MCF 10A (cell line): ENCODE results near the gene CACNB4. TPM values are rescaled to one million over a fixed set of nuclear protein-coding genes. Genes with fewer than 3 reads are reported as not detected.

Experiments used
- BruUV-seq: library from RNA; stranded (reverse); fragments of 400-500 nt; replicated peaks from 2 replicates; lab custom pipeline; 2021; lab: Mats Ljungman, UMichigan
- CTCF ChIA-PET: fragments of 300-600 bp; sonication (Branson Sonifier 250); formaldehyde crosslinking; extraction: SDS; loops from one replicate; lab custom pipeline; 2021; ENCODE audit warnings: antibody characterized with exemption, inconsistent platforms; lab: Yijun Ruan, JAX
- POLR2A ChIA-PET: fragments of 300-600, 350-650 bp; sonication (Branson Sonifier 250); formaldehyde crosslinking; extraction: SDS; loops from one replicate; lab custom pipeline; 2020; ENCODE audit warnings: antibody characterized with exemption, inconsistent platforms; lab: Yijun Ruan, JAX
- DNase-seq: peaks from one replicate; pipeline ENCODE4 v3.0.0-alpha.2; 2018; ENCODE audit not compliant: unreplicated experiment
- H3K27ac Mint-ChIP-seq: one replicate; pipeline ENCODE4 v1.8.0; 2022; ENCODE audit warnings: mild to moderate bottlenecking, low read depth, mixed read lengths; ENCODE audit not compliant: unreplicated experiment
- H3K27me3 Mint-ChIP-seq: one replicate; pipeline ENCODE4 v1.8.0; 2022; ENCODE audit warnings: mixed read lengths; ENCODE audit not compliant: insufficient read depth, unreplicated experiment
- H3K36me3 Mint-ChIP-seq: one replicate; pipeline ENCODE4 v1.8.0; 2022; ENCODE audit warnings: mild to moderate bottlenecking, moderate library complexity, mixed read lengths; ENCODE audit not compliant: insufficient read depth, unreplicated experiment
- H3K4me1 Mint-ChIP-seq: one replicate; pipeline ENCODE4 v1.8.0; 2022; ENCODE audit warnings: mixed read lengths; ENCODE audit not compliant: insufficient read depth, unreplicated experiment
- H3K4me3 Mint-ChIP-seq: one replicate; pipeline ENCODE4 v1.8.0; 2022; ENCODE audit warnings: mild to moderate bottlenecking, moderate library complexity, mixed read lengths; ENCODE audit not compliant: unreplicated experiment
- H3K9me3 Mint-ChIP-seq: one replicate; pipeline ENCODE4 v1.8.0; 2022; ENCODE audit warnings: mixed read lengths; ENCODE audit not compliant: unreplicated experiment
- CTCF ChIP-seq: fragments of 200-600 bp; IDR thresholded peaks from one replicate; pipeline ENCODE4 v1.8.0; 2022; ENCODE audit warnings: antibody characterized with exemption, mild to moderate bottlenecking; ENCODE audit not compliant: unreplicated experiment
- intact Hi-C: fragments of 100-400 bp; cut with micrococcal nuclease; formaldehyde crosslinking; loops from 2 replicates; pipeline ENCODE4 v1.14.1; 2022
- total RNA-seq: library from RNA; stranded (reverse); gene quantifications from 2 replicates; pipeline ENCODE4 v1.2.3, GENCODE V29; 2022

Gene CACNB4
- total RNA-seq, 1 experiment from 2014 or later: 0.49 TPM

GRCh38 chr2:152103271-152103670, 4.4 kb upstream of the CACNB4 start:
- ChIA-PET CTCF (interaction anchor here (0.7 kb wide), 1 partner anchor 48 kb away, joined by 5 read pairs; no protein-coding TSS in a partner anchor), POLR2A (interaction anchor here (0.7 kb wide), 1 partner anchor 8 kb away, joined by 3 read pairs; no protein-coding TSS in a partner anchor)
- no peak for DNase-seq
- Mint-ChIP-seq H3K36me3 (no peaks in the 10 kb centered on the region), H3K27ac (no peak overlapping the region), H3K4me1 (peaks cover 8% of the 10 kb centered on the region), H3K9me3 (no peaks in the 10 kb centered on the region), H3K4me3 (no peak overlapping the region), H3K27me3 (peaks cover 27% of the 10 kb centered on the region)
- intact Hi-C loops: no loop called here
- TF ChIP-seq CTCF: no peak
- no TSS peak for BruUV-seq

- H3K4me1 Mint-ChIP-seq: peaks cover 18% of the 10 kb centered on the region
- DNase-seq: no peak
- ChIA-PET POLR2A (interaction anchor here (0.6 to 1.1 kb wide), 2 partner anchors 54 to 1211 kb away, joined by 3 read pairs; no protein-coding TSS in a partner anchor), CTCF (interaction anchor here (0.5 to 1.8 kb wide), 4 partner anchors 11 to 64 kb away, joined by 4 read pairs; no protein-coding TSS in a partner anchor)
- no peak overlapping the region for H3K4me3 Mint-ChIP-seq
- intact Hi-C loops: no loop called here
- peaks cover 34% of the 10 kb centered on the region for H3K27me3 Mint-ChIP-seq
- no peaks in the 10 kb centered on the region for H3K9me3 Mint-ChIP-seq
- TF ChIP-seq CTCF: no peak
- no TSS peak for BruUV-seq
- H3K36me3 Mint-ChIP-seq: no peaks in the 10 kb centered on the region
- no peak overlapping the region for H3K27ac Mint-ChIP-seq
These were observed 2.1 kb upstream of the CACNB4 start for GRCh38 chr2:152100961-152101360.

DNA sequence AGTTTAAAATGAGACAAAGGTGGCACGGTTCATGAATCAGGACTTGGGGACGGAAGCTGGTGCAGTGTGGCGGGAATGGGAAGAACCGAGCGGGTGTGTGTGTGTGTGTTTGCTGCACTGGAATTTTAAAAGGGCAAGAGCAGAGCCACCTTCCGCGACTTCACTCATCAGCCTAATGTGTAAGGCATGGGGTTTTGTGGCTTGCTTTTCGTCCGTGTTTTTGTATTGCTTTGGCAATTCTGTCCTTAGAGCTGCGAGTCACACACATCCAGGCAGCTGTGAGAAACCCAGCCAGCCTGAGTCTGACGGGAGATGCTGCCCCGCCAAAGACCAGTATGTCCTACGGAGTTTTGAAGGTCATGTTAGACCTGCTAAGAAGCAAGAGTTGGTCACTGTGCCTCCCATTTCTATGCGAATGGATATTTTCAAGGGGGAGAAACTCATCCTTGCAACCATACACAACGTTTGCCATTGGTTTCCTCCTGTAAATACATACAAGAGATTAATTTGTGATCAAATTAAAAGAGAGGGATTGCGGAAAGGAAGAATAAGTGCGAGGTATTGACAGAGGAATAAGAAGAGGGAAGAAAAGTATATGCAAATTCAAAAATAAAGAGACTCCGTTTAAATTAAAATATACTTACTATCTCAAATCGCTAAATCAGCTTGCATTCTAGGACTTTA, 665 bp upstream of the CACNB4 start:
- CTCF ChIA-PET: interaction anchor here (1.8 kb wide), 1 partner anchor 63 kb away, joined by 4 read pairs; no protein-coding TSS in a partner anchor
- intact Hi-C loops: no loop called here
- Mint-ChIP-seq H3K27ac (no peak overlapping the region), H3K27me3 (peaks cover 34% of the 10 kb centered on the region), H3K4me3 (peak overlapping the region; percentile 54), H3K9me3 (no peaks in the 10 kb centered on the region), H3K4me1 (peaks cover 18% of the 10 kb centered on the region), H3K36me3 (no peaks in the 10 kb centered on the region)
- BruUV-seq: no TSS peak
- DNase-seq: no peak
- no peak for TF ChIP-seq CTCF
- POLR2A ChIA-PET: no interaction called here

DNA sequence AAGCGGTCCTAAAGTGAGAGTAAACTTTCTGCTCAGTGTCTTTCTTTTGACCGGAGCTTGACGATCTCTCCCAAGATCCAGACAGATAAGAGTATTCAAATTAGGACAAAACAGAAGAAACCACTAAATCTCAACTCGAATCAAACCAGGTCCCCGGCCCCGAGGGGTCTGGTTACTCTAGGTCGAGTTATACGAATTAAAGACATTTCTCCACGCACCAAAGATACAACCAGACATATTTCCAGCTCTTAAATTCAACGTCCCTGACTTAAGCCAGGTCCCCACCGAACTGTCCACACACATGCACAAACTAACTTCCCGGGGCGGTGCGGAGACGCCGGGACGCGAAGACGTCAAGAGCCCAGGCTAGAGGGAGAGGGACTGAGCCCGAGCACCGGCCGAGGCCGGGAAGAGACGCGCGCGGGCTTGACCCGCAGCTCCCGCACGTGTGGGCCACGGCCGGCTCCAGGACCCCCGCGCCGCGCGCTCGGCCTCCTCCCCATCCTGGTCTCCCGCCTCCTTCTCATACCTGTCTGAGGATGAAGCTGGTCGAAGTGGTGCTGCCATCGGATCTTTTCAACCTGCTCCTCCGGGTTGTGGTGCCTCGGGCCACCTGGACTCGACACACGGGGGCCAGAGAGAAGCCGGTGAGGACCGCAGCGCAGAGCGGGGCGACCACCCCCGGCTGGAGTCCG, 896 bp downstream of the CACNB4 start:
- Mint-ChIP-seq H3K27ac (no peak overlapping the region), H3K27me3 (peaks cover 34% of the 10 kb centered on the region)

More for the DNA sequence above, 896 bp downstream of the CACNB4 start:
- no peak for DNase-seq
- peak overlapping the region; percentile 54 for H3K4me3 Mint-ChIP-seq
- CTCF ChIA-PET: interaction anchor here (0.6 to 1.6 kb wide), 6 partner anchors 14 to 538 kb away, joined by 3 to 7 read pairs (median 3); no protein-coding TSS in a partner anchor
- intact Hi-C loops: no loop called here
- TF ChIP-seq CTCF: no peak
- H3K9me3 Mint-ChIP-seq: no peaks in the 10 kb centered on the region
- H3K36me3 Mint-ChIP-seq: no peaks in the 10 kb centered on the region
- POLR2A ChIA-PET: interaction anchor here (0.6 kb wide), 1 partner anchor 77 kb away, joined by 3 read pairs; no protein-coding TSS in a partner anchor
- peaks cover 18% of the 10 kb centered on the region for H3K4me1 Mint-ChIP-seq
- BruUV-seq: no TSS peak
